Adrenal gland (tissue), 12 donors: Measurements from ENCODE around the gene NCLN. TPM values are rescaled to one million over a fixed set of nuclear protein-coding genes. Genes with fewer than 3 reads are reported as not detected.

ENCODE experiments used
- DNase-seq, 7 donors: peaks; one replicate each; pipeline ENCODE4 v3.0.0-alpha.2; 2019 to 2020
- H3K27ac ChIP-seq, 5 donors: fragments of 200-600 bp; sonication (generic) in 4 of 5; 1 replicate in 3 of 5; 2 replicates in 2 of 5; pipeline versions ENCODE4 v1.5.1 to v1.8.0; 2016 to 2020; ENCODE audit warnings: mild to moderate bottlenecking in 1 of 5
- H3K27me3 ChIP-seq: fragments of 200-600 bp; 2 replicates; pipeline ENCODE4 v1.8.0; 2021
- H3K36me3 ChIP-seq, 2 donors: fragments of 200-600 bp; replicated peaks in 1 of 2; 1 replicate in 1 of 2; 2 replicates in 1 of 2; pipeline versions ENCODE4 v1.5.1 to v1.8.0; 2018 to 2022
- H3K4me1 ChIP-seq, 2 donors: fragments of 200-600 bp; replicated peaks in 1 of 2; 1 replicate in 1 of 2; 2 replicates in 1 of 2; pipeline versions ENCODE4 v1.5.1 to v1.8.0; 2018 to 2021
- H3K4me3 ChIP-seq, 4 donors: fragments of 200-600 bp; sonication (generic) in 3 of 4; one replicate each; pipeline ENCODE4 v1.5.1; 2016 to 2018
- H3K9me3 ChIP-seq, 3 donors: fragments of 200-600 bp; sonication (generic) in 1 of 3; replicated peaks in 1 of 3; 1 replicate in 2 of 3; 2 replicates in 1 of 3; pipeline versions ENCODE4 v1.5.1 to v1.8.0; 2016 to 2021
- CTCF ChIP-seq, 6 experiments: fragments of 450-650 bp in 4 of 6; fragments of 200-600 bp in 2 of 6; sonication (generic) in 1 of 6; IDR thresholded peaks; 1 replicate in 5 of 6; 2 replicates in 1 of 6; pipeline versions ENCODE4 v1.5.1 to v1.8.0; 2016 to 2021; ENCODE audit warnings: antibody characterized with exemption in 6 of 6, mild to moderate bottlenecking in 2 of 6, moderate library complexity in 1 of 6
- POLR2A ChIP-seq, 2 donors: fragments of 450-650 bp; IDR thresholded peaks; one replicate each; pipeline ENCODE4 v1.6.1; 2017; ENCODE audit warnings: antibody characterized with exemption in 2 of 2, mild to moderate bottlenecking in 2 of 2, moderate library complexity in 1 of 2
- WGBS, 4 donors: extraction: QIAGEN DNeasy Blood & Tissue Kit in 2 of 4; methylation state at CpG; one replicate each; pipeline versions ENCODE4 v1.1.5 to v1.1.7; 2013 to 2017; 5-methylcytosine and 5-hydroxymethylcytosine counted together
- intact Hi-C, 2 donors: fragments of 100-400 bp; cut with DNase I; formaldehyde crosslinking; loops; one replicate each; pipeline versions ENCODE4 v1.14.1 to v1.15.0; 2022 to 2023
- polyA plus RNA-seq, 3 donors: library from polyadenylated mRNA; stranded (reverse); fragments of 200-250 nt in 2 of 3; fragments of 350-450 nt in 1 of 3; fragmentation: Illumina TruSeq in 1 of 3; extraction: RNeasy Lipid Tissue Mini Kit (QIAGEN cat#74804) in 1 of 3; gene quantifications; one replicate each; pipeline ENCODE4 v1.2.3, GENCODE V29; 2013 to 2014
- total RNA-seq, 9 donors: library from RNA; depleted of rRNA in 4 of 9; stranded (reverse); fragments of >200 nt in 4 of 9; fragments of 120-200 nt in 1 of 9; fragmentation: NEBNext Ultra II Directional in 1 of 9; extraction: Animal tissue kit (Norgen Biotek cat#: 25700) in 1 of 9; gene quantifications; one replicate each; pipeline versions ENCODE4 v1.1.0 to v1.2.4, GENCODE V29; 2013 to 2023
- donor health status: healthy with polysubstance abuse.
- donor health status: Bipolar disorder and iron deficiency.
- donor health status: DM: yes; HTN: yes; CAD: no.
- donor health status: DM: no; HTN: no; CAD: no.
- donor health status: DM: no; HTN: no; CAD: no.
- donor health status: DM: yes; HTN: yes; CAD: no.

Gene NCLN
- total and polyA plus RNA-seq, 12 donors, result 51.5 to 193 (median 94.0) TPM

GRCh38 chr19:3149526-3150505 lies 35.9 kb upstream of the NCLN start:
- H3K27ac ChIP-seq, result no peak overlapping the region
- H3K27me3 ChIP-seq, result no peaks in the 10 kb centered on the region
- H3K4me3 ChIP-seq, result no peak overlapping the region
- H3K36me3 ChIP-seq, result no peaks in the 10 kb centered on the region
- WGBS, 4 donors, result 45 to 72% (median 56%) methylated on average over 13 to 35 of the region's 35 CpGs
- H3K9me3 ChIP-seq, result no peaks in the 10 kb centered on the region
- TF ChIP-seq CTCF (IDR thresholded peaks at IDR 0.05) (no peak), POLR2A (IDR thresholded peaks at IDR 0.05) (no peak)
- intact Hi-C loops, result no loop called here
- DNase-seq, result no peak
- H3K4me1 ChIP-seq, result peaks cover 0 to 2% of the 10 kb centered on the region in 2 donors

GRCh38 chr19:3150739-3151329 lies 34.9 kb upstream of the NCLN start:
- no peaks in the 10 kb centered on the region for H3K36me3 ChIP-seq
- TF ChIP-seq POLR2A (IDR thresholded peaks at IDR 0.05), result no peak
- TF ChIP-seq CTCF (IDR thresholded peaks at IDR 0.05), result no peak
- H3K9me3 ChIP-seq, result no peaks in the 10 kb centered on the region
- peaks cover 0 to 8% of the 10 kb centered on the region in 2 donors for H3K4me1 ChIP-seq
- intact Hi-C loops, result no loop called here
- no peak overlapping the region for H3K4me3 ChIP-seq
- H3K27me3 ChIP-seq, result no peaks in the 10 kb centered on the region
- H3K27ac ChIP-seq, result no peak overlapping the region
- WGBS, 4 donors, result 65 to 79% (median 77%) methylated on average over 3 to 5 of the region's 5 CpGs; no CpG with 5 or more reads in 1 of the 4 donors
- no peak for DNase-seq

GRCh38 chr19:3151563-3152418 lies 33.9 kb upstream of the NCLN start:
- Histone ChIP-seq H3K4me3 (no peak overlapping the region), H3K36me3 (no peaks in the 10 kb centered on the region), H3K4me1 (peaks cover 0 to 8% of the 10 kb centered on the region in 2 donors), H3K27me3 (no peaks in the 10 kb centered on the region), H3K27ac (no peak overlapping the region), H3K9me3 (no peaks in the 10 kb centered on the region)
- no peak for DNase-seq
- 80 to 86% (median 82%) methylated on average over 13 to 14 of the region's 14 CpGs for WGBS, 4 donors
- TF ChIP-seq CTCF (IDR thresholded peaks at IDR 0.05), result no peak
- TF ChIP-seq POLR2A (IDR thresholded peaks at IDR 0.05), result no peak
- intact Hi-C loops, result no loop called here

GRCh38 chr19:3152419-3152780 lies 33.3 kb upstream of the NCLN start:
- DNase-seq, result no peak
- Histone ChIP-seq H3K27ac (no peak overlapping the region), H3K4me3 (no peak overlapping the region), H3K27me3 (no peaks in the 10 kb centered on the region), H3K4me1 (peaks cover 0 to 8% of the 10 kb centered on the region in 2 donors), H3K36me3 (no peaks in the 10 kb centered on the region), H3K9me3 (no peaks in the 10 kb centered on the region)
- WGBS, 4 donors, result 85 to 97% (median 97%) methylated on average over 3 of the region's 3 CpGs
- intact Hi-C loops, result no loop called here
- TF ChIP-seq CTCF (IDR thresholded peaks at IDR 0.05), result no peak
- no peak for TF ChIP-seq POLR2A (IDR thresholded peaks at IDR 0.05)
